A172 (cell line): ENCODE data around the gene ICE2. TPM values are rescaled to one million over a fixed set of nuclear protein-coding genes. Genes with fewer than 3 reads are reported as not detected.
A peak's percentile ranks its signal among the peaks of the same experiment; 100 is the strongest.
"Not testable (repeated sequence)": the region's sequence is repeated elsewhere in the genome, so short reads cannot be mapped to it uniquely, and the experiment has no call there.

Source experiments
- DNase-seq: peaks from one replicate; pipeline ENCODE4 v3.0.0-alpha.2; 2015; ENCODE audit warnings: low spot score
- total RNA-seq: library from RNA; depleted of rRNA; stranded (reverse); fragments of >200 nt; shearing (Covaris generic); gene quantifications from 2 replicates; pipeline ENCODE4 v1.2.3, GENCODE V29; 2014

Gene ICE2
- total RNA-seq, 1 experiment from 2014 or later: 31.9 TPM

- not testable (repeated sequence) for DNase-seq
Measured at GRCh38 chr15:60410350-60410749, 68.6 kb downstream of the ICE2 start.

GRCh38 chr15:60408463-60408981, 70.4 kb downstream of the ICE2 start:
- peak; percentile 83 for DNase-seq

- peak; percentile 90 for DNase-seq
Measured at GRCh38 chr15:60407415-60407805, 71.5 kb downstream of the ICE2 start.

- no peak for DNase-seq
Measured at GRCh38 chr15:60406513-60407414, 72.2 kb downstream of the ICE2 start.

GRCh38 chr15:60405399-60405798, 73.5 kb downstream of the ICE2 start:
- DNase-seq: no peak

- DNase-seq: not testable (repeated sequence)
Measured at GRCh38 chr15:60404351-60404750, 74.6 kb downstream of the ICE2 start.

GRCh38 chr15:60400944-60401343, 78.0 kb downstream of the ICE2 start:
- DNase-seq: no peak

GRCh38 chr15:60399931-60400330, 79.0 kb downstream of the ICE2 start:
- no peak for DNase-seq

GRCh38 chr15:60399246-60399915, 79.6 kb downstream of the ICE2 start:
- DNase-seq: no peak

GRCh38 chr15:60397772-60398445, 81.0 kb downstream of the ICE2 start, which contains the start of gene ANXA2:
TSS of gene ANXA2 (minus strand) at chr15:60397986. CDS start at chr15:60386075, 11,911 bp downstream.
- DNase-seq: peak; percentile 75

- DNase-seq: peak; percentile 84
Measured at GRCh38 chr15:60396958-60397771, 81.8 kb downstream of the ICE2 start.

- no peak for DNase-seq
Measured at GRCh38 chr15:60396560-60396957, 82.4 kb downstream of the ICE2 start.

GRCh38 chr15:60396100-60396499, 82.8 kb downstream of the ICE2 start:
- no peak for DNase-seq

- DNase-seq: no peak
Measured at GRCh38 chr15:60395276-60396011, 83.5 kb downstream of the ICE2 start.

GRCh38 chr15:60394689-60395097, 84.2 kb downstream of the ICE2 start:
- DNase-seq: no peak

- DNase-seq: peak; percentile 98
Measured at GRCh38 chr15:60392986-60393790, 85.8 kb downstream of the ICE2 start.

- peak; percentile 74 for DNase-seq
Measured at GRCh38 chr15:60392601-60392985, 86.3 kb downstream of the ICE2 start.

- DNase-seq: no peak
Measured at GRCh38 chr15:60391722-60392315, 87.1 kb downstream of the ICE2 start.

- DNase-seq: peak; percentile 89
Measured at GRCh38 chr15:60390871-60391501, 88.0 kb downstream of the ICE2 start.
